HepG2 (cell line): ENCODE measurements around the gene RTN3. TPM values are rescaled to one million over a fixed set of nuclear protein-coding genes. Genes with fewer than 3 reads are reported as not detected.
A peak's percentile ranks its signal among the peaks of the same experiment; 100 is the strongest.

Experiments used
- CREM ChIP-seq, 2 experiments: sonication (generic) in 1 of 2; formaldehyde crosslinking in 1 of 2; IDR thresholded peaks; 2 replicates each; pipeline versions ENCODE4 v1.4.0 to v1.6.1; 2016 to 2020; ENCODE audit warnings: antibody characterized with exemption in 1 of 2, mild to moderate bottlenecking in 1 of 2, missing genetic modification reagents in 1 of 2
- ETV5 ChIP-seq: IDR thresholded peaks from 2 replicates; pipeline ENCODE4 v1.6.1; 2018; ENCODE audit warnings: missing biosample characterization, missing genetic modification reagents, inconsistent platforms, borderline replicate concordance
- FOSL1 ChIP-seq: sonication (generic); formaldehyde crosslinking; IDR thresholded peaks from 2 replicates; pipeline ENCODE4 v1.9.0; 2021; ENCODE audit warnings: missing genetic modification reagents, borderline replicate concordance
- KDM2A ChIP-seq: sonication (generic); formaldehyde crosslinking; IDR thresholded peaks from 2 replicates; pipeline ENCODE4 v1.4.0; 2020; ENCODE audit warnings: low read depth, missing genetic modification reagents, borderline replicate concordance
- LCORL ChIP-seq, 2 experiments: fragments of 450-650 bp in 1 of 2; sonication (generic) in 1 of 2; formaldehyde crosslinking in 1 of 2; IDR thresholded peaks; 2 replicates each; pipeline versions ENCODE4 v1.5.0 to v1.6.1; 2017 to 2020; ENCODE audit warnings: antibody characterized with exemption in 1 of 2, missing genetic modification reagents in 1 of 2
- MYC ChIP-seq: sonication (generic); formaldehyde crosslinking; IDR thresholded peaks from 2 replicates; pipeline ENCODE4 v1.9.0; 2021; ENCODE audit warnings: missing genetic modification reagents, borderline replicate concordance
- NFE2L2 ChIP-seq: fragments of 150-350 bp; IDR thresholded peaks from 2 replicates; pipeline ENCODE4 v1.6.1; 2014; ENCODE audit warnings: low read length
- PHF20 ChIP-seq: sonication (generic); formaldehyde crosslinking; IDR thresholded peaks from 2 replicates; pipeline ENCODE4 v1.5.0; 2020; ENCODE audit warnings: mild to moderate bottlenecking, missing genetic modification reagents
- PHF8 ChIP-seq: sonication (generic); formaldehyde crosslinking; IDR thresholded peaks from 2 replicates; pipeline ENCODE4 v1.5.0; 2020; ENCODE audit warnings: missing genetic modification reagents
- PTBP1 ChIP-seq: fragments of 200-400 bp; formaldehyde crosslinking; IDR thresholded peaks from 2 replicates; pipeline ENCODE4 v1.6.1; 2018; ENCODE audit warnings: low read length, low read depth; ENCODE audit not compliant: poor library complexity, severe bottlenecking
- SIN3B ChIP-seq: fragments of 150-350 bp; IDR thresholded peaks from 2 replicates; pipeline ENCODE4 v1.6.1; 2014; ENCODE audit warnings: low read length
- SMARCE1 ChIP-seq: fragments of 450-650 bp; IDR thresholded peaks from 2 replicates; pipeline ENCODE4 v1.6.1; 2017; ENCODE audit warnings: borderline replicate concordance
- TBL1XR1 ChIP-seq: fragments of 150-350 bp; IDR thresholded peaks from 2 replicates; pipeline ENCODE4 v1.6.1; 2014; ENCODE audit warnings: borderline replicate concordance, low read length; ENCODE audit not compliant: partially characterized antibody
- ZEB1 ChIP-seq: IDR thresholded peaks from 2 replicates; pipeline ENCODE4 v1.6.1; 2012; ENCODE audit warnings: mild to moderate bottlenecking, low read depth, inconsistent platforms; ENCODE audit not compliant: insufficient replicate concordance
- ZFP37 ChIP-seq: sonication (generic); formaldehyde crosslinking; IDR thresholded peaks from 2 replicates; pipeline ENCODE4 v1.4.0; 2020; ENCODE audit warnings: missing genetic modification reagents, borderline replicate concordance
- ZNF292 ChIP-seq: sonication (generic); formaldehyde crosslinking; IDR thresholded peaks from 2 replicates; pipeline ENCODE4 v1.8.1; 2022; ENCODE audit warnings: mild to moderate bottlenecking, low read depth, missing genetic modification reagents, borderline replicate concordance
- ZNF644 ChIP-seq: IDR thresholded peaks from 2 replicates; pipeline ENCODE4 v1.6.1; 2016; ENCODE audit warnings: low read depth
- ZNF816 ChIP-seq: sonication (generic); formaldehyde crosslinking; IDR thresholded peaks from 2 replicates; pipeline ENCODE4 v1.8.0; 2022; ENCODE audit warnings: missing genetic modification reagents, mild to moderate bottlenecking, borderline replicate concordance
- polyA plus RNA-seq, 8 experiments: library from polyadenylated mRNA; depleted of rRNA in 3 of 8; stranded (reverse) in 7 of 8; unstranded in 1 of 8; fragments of >200 nt; fragmentation: Illumina TruSeq in 4 of 8; extraction: Trizol in 4 of 8; gene quantifications; 2 replicates each; pipeline versions ENCODE4 v1.2.1 to v1.2.3, GENCODE V29; 2011 to 2016; ENCODE audit warnings: low read depth in 4 of 8, missing spikeins in 1 of 8, mixed read lengths in 1 of 8; ENCODE audit not compliant: insufficient read depth in 1 of 8
- total RNA-seq, 5 experiments: library from RNA; depleted of rRNA; stranded (reverse); fragments of >200 nt; fragmentation: Illumina TruSeq; extraction: Trizol; gene quantifications; 2 replicates each; pipeline ENCODE4 v1.2.3, GENCODE V29; 2016; ENCODE audit warnings: low read depth in 1 of 5
- TF ChIP-seq, protein P1 (sequence below): sonication (generic); formaldehyde crosslinking; IDR thresholded peaks from 2 replicates; pipeline ENCODE4 v1.5.0; 2020; ENCODE audit warnings: missing genetic modification reagents
- TF ChIP-seq, protein P2 (sequence below): sonication (generic); formaldehyde crosslinking; IDR thresholded peaks from 2 replicates; pipeline ENCODE4 v1.4.0; 2020; ENCODE audit warnings: mild to moderate bottlenecking, missing genetic modification reagents, borderline replicate concordance
- TF ChIP-seq, protein P3 (sequence below): sonication (generic); formaldehyde crosslinking; IDR thresholded peaks from 2 replicates; pipeline ENCODE4 v1.8.0; 2022; ENCODE audit warnings: mild to moderate bottlenecking, missing genetic modification reagents, moderate library complexity
- TF ChIP-seq, protein P4 (sequence below): sonication (generic); formaldehyde crosslinking; IDR thresholded peaks from 2 replicates; pipeline ENCODE4 v1.5.0; 2020; ENCODE audit warnings: missing genetic modification reagents, mild to moderate bottlenecking, borderline replicate concordance

Gene RTN3
- total and polyA plus RNA-seq, 2 of the 13 experiments (the other 11 are each of a cell fraction or from before 2014, with no cell fraction given), result 32.2 to 41.1 TPM

DNA sequence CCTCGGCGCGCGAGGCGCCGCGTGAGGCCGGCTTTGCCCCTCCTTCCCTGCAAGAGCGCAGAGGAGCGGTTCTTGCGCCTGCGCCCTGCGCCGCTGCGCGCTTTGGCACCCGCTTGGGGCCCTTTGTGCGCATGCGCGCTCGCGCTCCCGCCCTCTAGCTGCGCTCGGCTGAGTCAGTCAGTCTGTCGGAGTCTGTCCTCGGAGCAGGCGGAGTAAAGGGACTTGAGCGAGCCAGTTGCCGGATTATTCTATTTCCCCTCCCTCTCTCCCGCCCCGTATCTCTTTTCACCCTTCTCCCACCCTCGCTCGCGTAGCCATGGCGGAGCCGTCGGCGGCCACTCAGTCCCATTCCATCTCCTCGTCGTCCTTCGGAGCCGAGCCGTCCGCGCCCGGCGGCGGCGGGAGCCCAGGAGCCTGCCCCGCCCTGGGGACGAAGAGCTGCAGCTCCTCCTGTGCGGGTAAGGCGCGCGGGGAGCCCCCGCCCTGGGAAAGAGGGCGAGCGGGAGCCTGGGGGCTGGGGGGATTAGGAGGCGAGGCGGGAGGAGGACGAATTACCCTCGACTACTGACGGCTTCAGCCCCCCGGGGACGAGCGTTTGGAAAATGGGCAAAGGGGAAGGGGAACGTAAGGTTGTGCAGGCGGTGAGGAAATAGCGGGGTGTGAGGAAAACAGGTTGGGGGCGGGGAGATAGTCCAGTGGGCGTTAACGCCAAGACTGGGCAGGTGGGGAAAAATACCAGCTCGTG is at the start of gene RTN3 (continued):
- no peak for TF ChIP-seq CREM (IDR thresholded peaks at IDR 0.05)
- TF ChIP-seq CREM (CRISPR knock-in tag; IDR thresholded peaks at IDR 0.05), result no peak
- TF ChIP-seq, protein P1, sequence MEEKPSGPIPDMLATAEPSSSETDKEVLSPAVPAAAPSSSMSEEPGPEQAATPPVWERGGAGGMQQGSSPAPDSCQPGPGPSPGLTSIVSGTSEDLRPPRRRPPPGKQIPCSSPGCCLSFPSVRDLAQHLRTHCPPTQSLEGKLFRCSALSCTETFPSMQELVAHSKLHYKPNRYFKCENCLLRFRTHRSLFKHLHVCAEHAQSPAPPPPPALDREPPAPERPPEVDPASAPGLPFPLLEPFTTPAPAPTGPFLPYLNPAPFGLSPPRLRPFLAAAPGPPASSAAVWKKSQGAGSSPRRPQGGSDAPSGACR (CRISPR knock-in tag), result no peak; the same call in 1 of the 2 replicates
- TF ChIP-seq, protein P2, sequence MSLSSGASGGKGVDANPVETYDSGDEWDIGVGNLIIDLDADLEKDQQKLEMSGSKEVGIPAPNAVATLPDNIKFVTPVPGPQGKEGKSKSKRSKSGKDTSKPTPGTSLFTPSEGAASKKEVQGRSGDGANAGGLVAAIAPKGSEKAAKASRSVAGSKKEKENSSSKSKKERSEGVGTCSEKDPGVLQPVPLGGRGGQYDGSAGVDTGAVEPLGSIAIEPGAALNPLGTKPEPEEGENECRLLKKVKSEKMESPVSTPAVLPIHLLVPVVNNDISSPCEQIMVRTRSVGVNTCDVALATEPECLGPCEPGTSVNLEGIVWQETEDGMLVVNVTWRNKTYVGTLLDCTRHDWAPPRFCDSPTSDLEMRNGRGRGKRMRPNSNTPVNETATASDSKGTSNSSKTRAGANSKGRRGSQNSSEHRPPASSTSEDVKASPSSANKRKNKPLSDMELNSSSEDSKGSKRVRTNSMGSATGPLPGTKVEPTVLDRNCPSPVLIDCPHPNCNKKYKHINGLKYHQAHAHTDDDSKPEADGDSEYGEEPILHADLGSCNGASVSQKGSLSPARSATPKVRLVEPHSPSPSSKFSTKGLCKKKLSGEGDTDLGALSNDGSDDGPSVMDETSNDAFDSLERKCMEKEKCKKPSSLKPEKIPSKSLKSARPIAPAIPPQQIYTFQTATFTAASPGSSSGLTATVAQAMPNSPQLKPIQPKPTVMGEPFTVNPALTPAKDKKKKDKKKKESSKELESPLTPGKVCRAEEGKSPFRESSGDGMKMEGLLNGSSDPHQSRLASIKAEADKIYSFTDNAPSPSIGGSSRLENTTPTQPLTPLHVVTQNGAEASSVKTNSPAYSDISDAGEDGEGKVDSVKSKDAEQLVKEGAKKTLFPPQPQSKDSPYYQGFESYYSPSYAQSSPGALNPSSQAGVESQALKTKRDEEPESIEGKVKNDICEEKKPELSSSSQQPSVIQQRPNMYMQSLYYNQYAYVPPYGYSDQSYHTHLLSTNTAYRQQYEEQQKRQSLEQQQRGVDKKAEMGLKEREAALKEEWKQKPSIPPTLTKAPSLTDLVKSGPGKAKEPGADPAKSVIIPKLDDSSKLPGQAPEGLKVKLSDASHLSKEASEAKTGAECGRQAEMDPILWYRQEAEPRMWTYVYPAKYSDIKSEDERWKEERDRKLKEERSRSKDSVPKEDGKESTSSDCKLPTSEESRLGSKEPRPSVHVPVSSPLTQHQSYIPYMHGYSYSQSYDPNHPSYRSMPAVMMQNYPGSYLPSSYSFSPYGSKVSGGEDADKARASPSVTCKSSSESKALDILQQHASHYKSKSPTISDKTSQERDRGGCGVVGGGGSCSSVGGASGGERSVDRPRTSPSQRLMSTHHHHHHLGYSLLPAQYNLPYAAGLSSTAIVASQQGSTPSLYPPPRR, result no peak
- TF ChIP-seq PHF20 (CRISPR knock-in tag), result peak; percentile 43; the same call in 1 of the 2 replicates
- no peak for TF ChIP-seq LCORL (IDR thresholded peaks at IDR 0.05)
- TF ChIP-seq LCORL (CRISPR knock-in tag; IDR thresholded peaks at IDR 0.05), result no peak; the same call in none of the 2 replicates
- TF ChIP-seq PHF8 (CRISPR knock-in tag), result peak; percentile 83
- TF ChIP-seq ZNF644 (CRISPR knock-in tag), result no peak
- TF ChIP-seq SMARCE1, result no peak
- peak; percentile 8 for TF ChIP-seq TBL1XR1
- TF ChIP-seq FOSL1, result no peak
- TF ChIP-seq KDM2A (CRISPR knock-in tag), result peak; percentile 68
- TF ChIP-seq MYC, result peak; percentile 55
- TF ChIP-seq, protein P3, sequence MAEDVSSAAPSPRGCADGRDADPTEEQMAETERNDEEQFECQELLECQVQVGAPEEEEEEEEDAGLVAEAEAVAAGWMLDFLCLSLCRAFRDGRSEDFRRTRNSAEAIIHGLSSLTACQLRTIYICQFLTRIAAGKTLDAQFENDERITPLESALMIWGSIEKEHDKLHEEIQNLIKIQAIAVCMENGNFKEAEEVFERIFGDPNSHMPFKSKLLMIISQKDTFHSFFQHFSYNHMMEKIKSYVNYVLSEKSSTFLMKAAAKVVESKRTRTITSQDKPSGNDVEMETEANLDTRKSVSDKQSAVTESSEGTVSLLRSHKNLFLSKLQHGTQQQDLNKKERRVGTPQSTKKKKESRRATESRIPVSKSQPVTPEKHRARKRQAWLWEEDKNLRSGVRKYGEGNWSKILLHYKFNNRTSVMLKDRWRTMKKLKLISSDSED (CRISPR knock-in tag), result no peak
- no peak for TF ChIP-seq SIN3B
- TF ChIP-seq ETV5 (CRISPR knock-in tag), result no peak
- 0 out of 2 replicates have a peak, but pooled peaks have one; percentile 31 for TF ChIP-seq ZFP37 (CRISPR knock-in tag)
- TF ChIP-seq ZNF292 (CRISPR knock-in tag), result peak; percentile 46; the same call in 1 of the 2 replicates
- no peak for TF ChIP-seq ZEB1
- TF ChIP-seq PTBP1, result no peak
- TF ChIP-seq NFE2L2, result no peak
- TF ChIP-seq ZNF816 (CRISPR knock-in tag), result no peak
- TF ChIP-seq, protein P4, sequence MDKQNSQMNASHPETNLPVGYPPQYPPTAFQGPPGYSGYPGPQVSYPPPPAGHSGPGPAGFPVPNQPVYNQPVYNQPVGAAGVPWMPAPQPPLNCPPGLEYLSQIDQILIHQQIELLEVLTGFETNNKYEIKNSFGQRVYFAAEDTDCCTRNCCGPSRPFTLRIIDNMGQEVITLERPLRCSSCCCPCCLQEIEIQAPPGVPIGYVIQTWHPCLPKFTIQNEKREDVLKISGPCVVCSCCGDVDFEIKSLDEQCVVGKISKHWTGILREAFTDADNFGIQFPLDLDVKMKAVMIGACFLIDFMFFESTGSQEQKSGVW (CRISPR knock-in tag), result no peak
